ENCODE data around the gene ACO1. TPM values are rescaled to one million over a fixed set of nuclear protein-coding genes. Genes with fewer than 3 reads are reported as not detected.

Gene ACO1
- total and polyA plus RNA-seq, 9 of the 15 experiments (the other 6 are each of a cell fraction or from before 2014, with no cell fraction given): 0.96 to 29.7 (median 16.9) TPM

DNA sequence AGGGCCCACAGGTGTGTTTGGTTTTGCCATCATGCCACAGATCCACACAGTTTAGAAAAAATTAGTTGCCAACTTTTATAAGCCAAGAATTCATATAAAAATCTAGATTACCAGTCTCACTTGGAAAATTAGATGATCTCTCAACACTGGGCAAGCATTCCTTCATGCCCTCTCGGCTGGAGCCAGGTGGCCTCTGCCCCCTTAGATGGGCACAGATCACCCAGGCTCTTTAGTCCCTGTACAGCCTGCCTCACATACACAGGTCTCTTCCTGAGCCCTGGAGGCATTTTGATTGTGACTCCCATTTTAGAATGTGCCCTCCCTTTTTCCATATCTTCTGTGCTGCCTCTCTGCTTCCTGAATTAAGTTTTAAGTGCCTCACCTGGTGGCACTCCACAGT lies 20.0 kb downstream of the ACO1 start:
- Histone ChIP-seq H4K20me1 (replicated peaks; ENCODE audit: control insufficient read depth, insufficient read depth, low read length) (no peaks in the 10 kb centered on the region), H3K9me1 (ENCODE audit: control insufficient read depth, insufficient read depth, low read length) (no peaks in the 10 kb centered on the region), H3K27ac (ENCODE audit: extremely low read depth, low read depth, low read length) (no peak overlapping the region), H3K9ac (ENCODE audit: insufficient read depth in 1 of 2, low read depth in 2 of 2, low read length in 2 of 2) (no peak overlapping the region), H3K4me2 (ENCODE audit: insufficient read depth, low read length) (no peak overlapping the region), H3K27me3 (ENCODE audit: control insufficient read depth in 2 of 2, insufficient read depth in 2 of 2, low read length in 2 of 2) (no peaks in the 10 kb centered on the region), H3K79me2 (ENCODE audit: control insufficient read depth, insufficient read depth, low read length) (no peaks in the 10 kb centered on the region), H3K4me3 (no peak overlapping the region), H3K4me1 (replicated peaks in 1 of 2; ENCODE audit: control insufficient read depth in 2 of 2, insufficient read depth in 2 of 2, low read length in 2 of 2) (no peaks in the 10 kb centered on the region), H2AFZ (ENCODE audit: low read depth, low read length) (no peak overlapping the region), H3K36me3 (ENCODE audit: control insufficient read depth, insufficient read depth, low read length) (peaks cover 24% of the 10 kb centered on the region; the same call in 2 of the 3 replicates), H3K9me3 (replicated peaks; ENCODE audit: control insufficient read depth, insufficient read depth, low read depth, low read length) (no peaks in the 10 kb centered on the region)
- no TSS peak for BruUV-seq (replicated peaks)
- CTCF ChIA-PET (ENCODE audit: low intra/inter-chr PET ratio): no interaction called here
- no peak for ATAC-seq
- POLR2A ChIA-PET: no interaction called here
- intact Hi-C loops (cut with micrococcal nuclease) (no loop called here), in situ Hi-C loops (cut with MboI) (no loop called here)
- no peak for DNase-seq (ENCODE audit: extremely low read depth in 1 of 4, low spot score in 3 of 4)
- TF ChIP-seq BRCA1 (IDR thresholded peaks at IDR 0.05) (no peak), BRCA1 (CRISPR knock-in tag; IDR thresholded peaks at IDR 0.05) (no peak), POLR3G (IDR thresholded peaks at IDR 0.05; ENCODE audit: extremely low read depth, insufficient read length, insufficient replicate concordance) (no peak), KAT8 (IDR thresholded peaks at IDR 0.05; ENCODE audit: low read depth) (no peak), SRF (CRISPR knock-in tag; IDR thresholded peaks at IDR 0.05) (no peak), MYC (IDR thresholded peaks at IDR 0.05; ENCODE audit: low read depth, low read length) (no peak), MYC (CRISPR knock-in tag; IDR thresholded peaks at IDR 0.05; ENCODE audit: borderline replicate concordance, low read depth) (no peak), ZNF274 (IDR thresholded peaks at IDR 0.05; ENCODE audit: borderline replicate concordance, low read depth, low read length) (no peak), MXI1 (IDR thresholded peaks at IDR 0.05; ENCODE audit: low read depth, low read length) (no peak), ZNF175 (CRISPR knock-in tag; IDR thresholded peaks at IDR 0.05; ENCODE audit: low read depth) (no peak)
- TF ChIP-seq, protein P1, sequence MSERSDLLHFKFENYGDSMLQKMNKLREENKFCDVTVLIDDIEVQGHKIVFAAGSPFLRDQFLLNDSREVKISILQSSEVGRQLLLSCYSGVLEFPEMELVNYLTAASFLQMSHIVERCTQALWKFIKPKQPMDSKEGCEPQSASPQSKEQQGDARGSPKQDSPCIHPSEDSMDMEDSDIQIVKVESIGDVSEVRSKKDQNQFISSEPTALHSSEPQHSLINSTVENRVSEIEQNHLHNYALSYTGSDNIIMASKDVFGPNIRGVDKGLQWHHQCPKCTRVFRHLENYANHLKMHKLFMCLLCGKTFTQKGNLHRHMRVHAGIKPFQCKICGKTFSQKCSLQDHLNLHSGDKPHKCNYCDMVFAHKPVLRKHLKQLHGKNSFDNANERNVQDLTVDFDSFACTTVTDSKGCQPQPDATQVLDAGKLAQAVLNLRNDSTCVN (CRISPR knock-in tag; IDR thresholded peaks at IDR 0.05): no peak
- TF ChIP-seq, protein P2, sequence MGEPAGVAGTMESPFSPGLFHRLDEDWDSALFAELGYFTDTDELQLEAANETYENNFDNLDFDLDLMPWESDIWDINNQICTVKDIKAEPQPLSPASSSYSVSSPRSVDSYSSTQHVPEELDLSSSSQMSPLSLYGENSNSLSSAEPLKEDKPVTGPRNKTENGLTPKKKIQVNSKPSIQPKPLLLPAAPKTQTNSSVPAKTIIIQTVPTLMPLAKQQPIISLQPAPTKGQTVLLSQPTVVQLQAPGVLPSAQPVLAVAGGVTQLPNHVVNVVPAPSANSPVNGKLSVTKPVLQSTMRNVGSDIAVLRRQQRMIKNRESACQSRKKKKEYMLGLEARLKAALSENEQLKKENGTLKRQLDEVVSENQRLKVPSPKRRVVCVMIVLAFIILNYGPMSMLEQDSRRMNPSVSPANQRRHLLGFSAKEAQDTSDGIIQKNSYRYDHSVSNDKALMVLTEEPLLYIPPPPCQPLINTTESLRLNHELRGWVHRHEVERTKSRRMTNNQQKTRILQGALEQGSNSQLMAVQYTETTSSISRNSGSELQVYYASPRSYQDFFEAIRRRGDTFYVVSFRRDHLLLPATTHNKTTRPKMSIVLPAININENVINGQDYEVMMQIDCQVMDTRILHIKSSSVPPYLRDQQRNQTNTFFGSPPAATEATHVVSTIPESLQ (CRISPR knock-in tag; IDR thresholded peaks at IDR 0.05): no peak
- no peak for FAIRE-seq
- WGBS (ENCODE audit: insufficient coverage, low coverage, missing lambda C conversion rate): 29% methylated on average over 1 of the region's 1 CpG

Measured in K562 (cell line).